HG03575 (cell line): ENCODE results near the gene USP36.
A peak's percentile ranks its signal among the peaks of the same experiment; 100 is the strongest.
"Not testable (repeated sequence)": the region's sequence is repeated elsewhere in the genome, so short reads cannot be mapped to it uniquely, and the experiment has no call there.

ENCODE experiments used
- ATAC-seq: cut with Tn5 transposase; IDR thresholded peaks from one replicate; pipeline ENCODE4 v1.9.1; 2021; ENCODE audit not compliant: unreplicated experiment, insufficient number of reproducible peaks, low FRiP score; ENCODE audit errors: extremely low read depth

The USP36 gene

DNA sequence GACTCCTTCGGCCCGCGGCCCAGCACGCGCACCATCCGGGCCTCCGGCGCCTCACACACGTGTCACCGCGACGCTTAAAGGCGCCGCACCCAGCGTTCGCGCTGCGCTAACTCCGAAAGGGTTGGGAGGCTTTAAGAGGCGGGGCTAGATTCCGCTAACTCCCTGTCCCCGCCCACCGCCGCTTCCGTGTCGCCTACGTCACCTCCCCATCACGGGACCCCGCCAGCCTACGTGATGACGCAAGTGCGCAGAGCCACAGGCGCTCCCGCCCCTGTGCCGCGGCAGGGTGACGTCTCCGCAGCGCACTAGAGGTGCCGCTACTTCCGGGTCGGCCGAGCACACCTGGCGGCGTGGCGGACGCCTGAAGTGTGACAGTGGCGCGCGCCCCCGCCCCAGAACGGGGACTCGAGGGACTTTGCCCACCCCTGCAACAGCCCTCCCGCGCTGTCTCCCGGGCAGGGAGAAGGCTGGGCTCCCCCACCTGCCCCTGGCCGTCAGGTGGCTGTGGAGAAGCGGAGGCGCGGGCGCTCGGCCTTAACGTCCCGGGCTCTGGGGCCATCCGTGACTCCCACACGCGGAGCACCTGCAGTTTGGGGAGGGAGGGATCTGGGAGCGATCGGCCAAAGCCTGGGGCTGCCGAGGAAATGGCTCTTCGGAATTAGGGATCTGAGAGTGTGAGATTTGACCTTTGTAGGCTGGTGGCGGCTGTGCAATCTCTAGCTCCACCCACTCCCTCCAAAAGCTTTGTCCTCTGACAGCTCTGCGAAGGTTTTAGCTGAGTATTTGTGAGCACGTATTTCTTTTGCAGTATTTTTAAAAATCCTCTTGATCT is at the start of gene USP36:
Gene USP36 (minus strand): TSS at position 35 of the 832 bp plus-strand sequence. CDS start 4,451 bp downstream, outside the sequence.
- peak; percentile 49 for ATAC-seq

GRCh38 chr17:78890096-78890495 is 49.5 kb upstream of the USP36 start:
- not testable (repeated sequence) for ATAC-seq

DNA sequence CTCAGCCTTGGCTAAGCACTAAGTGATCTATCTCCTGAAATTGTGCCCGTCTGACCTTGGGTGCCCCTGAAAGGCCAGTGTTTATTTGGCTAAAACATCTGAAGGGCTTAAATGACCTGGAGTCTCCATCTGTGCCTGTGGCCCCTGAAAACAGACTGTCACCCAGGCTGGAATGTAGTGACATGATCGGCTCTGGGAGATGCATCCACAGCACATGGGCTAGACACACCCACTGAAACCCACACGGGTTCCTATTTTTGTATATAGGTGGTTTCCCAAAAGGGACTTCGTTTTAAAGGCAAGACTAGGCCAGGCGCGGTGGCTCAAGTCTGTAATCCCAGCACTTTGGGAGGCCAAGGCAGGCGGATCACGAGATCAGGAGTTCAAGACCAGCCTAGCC is 48.9 kb upstream of the USP36 start:
- no peak for ATAC-seq

- no peak for ATAC-seq
Measured at GRCh38 chr17:78888941-78889518, 48.4 kb upstream of the USP36 start.

- no peak for ATAC-seq
Measured at GRCh38 chr17:78886954-78887353, 46.3 kb upstream of the USP36 start.

DNA sequence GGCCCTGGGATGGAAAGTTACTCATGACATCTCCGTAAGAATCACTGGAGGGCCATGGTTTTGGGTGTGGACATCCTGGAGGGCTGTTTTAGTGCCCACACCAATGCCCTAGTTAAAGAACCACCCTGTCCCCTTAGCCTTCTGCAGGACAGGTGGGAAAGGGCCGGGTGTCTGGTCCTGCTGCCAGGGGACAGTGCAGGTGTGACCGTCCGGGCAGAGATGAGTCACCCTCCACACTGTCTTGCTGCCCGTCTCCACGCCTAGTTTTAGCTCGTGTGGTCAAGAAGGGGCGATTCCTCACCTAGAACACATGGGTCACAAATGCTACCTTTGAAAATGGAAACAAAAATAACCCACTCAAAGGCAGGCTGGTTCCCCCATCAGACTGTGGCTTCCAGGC is 45.3 kb upstream of the USP36 start:
- ATAC-seq: no peak

DNA sequence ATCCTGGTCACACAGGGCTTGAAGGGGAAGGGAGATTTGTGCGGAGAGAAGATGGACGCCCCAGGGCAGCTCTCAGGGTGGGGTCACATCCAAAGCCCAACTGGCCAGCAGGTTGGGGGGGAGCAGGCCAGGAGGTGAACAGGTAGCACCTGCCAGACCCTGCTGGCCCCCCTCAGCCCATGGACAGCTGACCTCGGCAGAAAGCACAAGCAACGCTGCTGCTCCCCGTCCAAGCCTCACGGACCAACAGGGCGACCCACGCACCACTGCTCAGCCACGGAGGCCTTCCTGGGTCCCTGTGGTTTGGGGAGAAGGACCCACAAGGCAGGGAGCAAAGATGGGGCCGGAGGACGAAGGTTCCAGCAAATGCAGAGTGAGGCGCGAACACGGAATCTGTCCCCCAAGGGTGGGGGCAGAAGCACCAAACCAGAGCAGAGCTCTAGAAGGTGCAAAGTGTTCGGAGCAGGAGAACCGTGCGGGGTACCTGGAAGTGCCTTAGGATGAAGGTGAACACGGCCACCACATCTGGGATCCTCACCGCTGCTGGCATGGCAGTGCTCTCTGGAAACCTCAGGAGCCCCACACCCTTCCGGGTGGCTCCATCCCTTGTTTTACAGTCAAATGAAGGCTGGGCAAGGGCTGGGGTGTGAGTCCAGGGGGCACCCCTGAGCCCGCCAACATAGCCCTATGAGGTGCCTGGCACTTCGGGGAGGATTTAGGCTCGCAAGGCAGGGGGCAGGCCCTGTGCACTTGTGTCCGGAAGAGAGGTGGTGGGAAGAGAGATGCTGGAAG is 44.5 kb upstream of the USP36 start:
- ATAC-seq: no peak

- no peak for ATAC-seq
Measured at GRCh38 chr17:78884148-78884825, 43.7 kb upstream of the USP36 start.

DNA sequence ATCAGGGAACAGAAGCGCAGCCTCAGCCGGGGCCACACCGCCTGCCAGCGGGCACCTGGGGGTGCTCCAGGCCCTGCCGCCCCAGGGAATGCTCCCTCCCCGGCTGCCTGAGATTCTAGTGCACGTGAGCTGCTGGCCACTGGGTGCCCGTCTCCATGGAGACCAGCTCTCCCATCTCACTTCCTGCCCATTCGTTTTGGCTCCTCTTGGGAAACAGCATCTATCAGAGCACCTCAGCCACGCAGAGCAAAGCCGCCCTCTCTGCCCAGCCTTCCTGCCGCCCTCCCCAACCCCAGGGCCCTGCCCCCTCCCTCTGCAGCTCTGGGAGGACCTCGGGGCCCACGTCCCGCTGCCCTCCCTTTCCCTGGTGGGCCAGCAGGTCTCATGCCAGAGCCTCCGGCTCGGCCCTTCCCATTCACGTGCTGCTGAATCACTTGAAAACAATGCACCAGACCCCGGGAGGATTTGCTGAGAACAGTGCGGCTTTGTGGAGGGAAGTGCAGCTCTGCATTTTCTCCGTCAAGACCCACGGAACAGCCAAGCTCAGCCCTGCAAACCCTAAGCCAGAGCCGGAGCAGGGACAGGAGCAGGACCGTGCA is 43.0 kb upstream of the USP36 start:
- no peak for ATAC-seq

DNA sequence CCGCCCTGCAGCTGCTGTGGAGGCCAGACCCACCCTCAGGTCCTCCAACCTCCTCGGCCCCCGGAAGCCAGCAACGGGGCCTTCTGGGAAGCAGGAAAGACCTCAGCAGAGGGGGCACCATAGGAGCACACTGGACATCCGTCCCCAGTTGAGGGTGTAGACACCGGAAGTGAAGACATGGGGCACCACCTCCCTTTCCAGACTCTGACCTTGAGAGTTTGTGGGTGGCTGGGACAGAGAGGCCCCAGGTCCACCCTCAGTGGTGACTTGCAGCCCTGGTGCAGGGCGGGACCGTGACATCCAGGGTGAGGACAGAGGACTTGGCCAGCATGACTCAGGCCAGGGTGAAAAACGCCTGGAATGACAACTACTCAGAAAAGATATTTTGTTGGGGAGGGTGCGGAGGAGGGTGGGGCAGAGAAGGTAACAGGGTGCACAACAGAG is 42.5 kb upstream of the USP36 start:
- ATAC-seq: no peak

GRCh38 chr17:78882540-78883088 is 42.0 kb upstream of the USP36 start:
- no peak for ATAC-seq

DNA sequence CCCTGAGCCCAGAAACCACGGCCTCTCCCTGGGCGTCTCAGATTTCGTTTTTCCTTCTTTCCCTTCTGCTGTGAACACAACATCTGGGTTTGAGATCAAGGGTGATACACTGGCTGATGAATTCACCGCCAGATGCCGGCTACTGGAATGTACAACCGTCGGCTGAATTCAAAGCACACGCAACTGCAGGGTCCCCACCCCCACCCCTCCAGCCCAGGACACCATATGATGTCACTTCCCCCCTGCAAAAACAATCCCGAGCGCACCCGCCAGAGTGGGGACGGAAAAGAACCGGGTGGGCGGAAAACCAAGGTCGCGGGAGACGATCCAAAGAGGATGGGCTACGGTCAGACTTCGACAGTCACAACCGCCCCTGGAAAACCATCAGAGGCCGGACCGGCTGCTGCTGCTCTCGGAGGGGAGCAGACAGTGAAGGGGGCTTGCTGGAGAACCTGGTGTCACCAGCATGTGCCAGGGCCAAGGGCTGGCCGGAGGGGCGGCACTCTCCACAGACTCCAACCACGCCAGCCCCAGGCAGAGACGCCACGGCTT is 39.1 kb upstream of the USP36 start:
- no peak for ATAC-seq

DNA sequence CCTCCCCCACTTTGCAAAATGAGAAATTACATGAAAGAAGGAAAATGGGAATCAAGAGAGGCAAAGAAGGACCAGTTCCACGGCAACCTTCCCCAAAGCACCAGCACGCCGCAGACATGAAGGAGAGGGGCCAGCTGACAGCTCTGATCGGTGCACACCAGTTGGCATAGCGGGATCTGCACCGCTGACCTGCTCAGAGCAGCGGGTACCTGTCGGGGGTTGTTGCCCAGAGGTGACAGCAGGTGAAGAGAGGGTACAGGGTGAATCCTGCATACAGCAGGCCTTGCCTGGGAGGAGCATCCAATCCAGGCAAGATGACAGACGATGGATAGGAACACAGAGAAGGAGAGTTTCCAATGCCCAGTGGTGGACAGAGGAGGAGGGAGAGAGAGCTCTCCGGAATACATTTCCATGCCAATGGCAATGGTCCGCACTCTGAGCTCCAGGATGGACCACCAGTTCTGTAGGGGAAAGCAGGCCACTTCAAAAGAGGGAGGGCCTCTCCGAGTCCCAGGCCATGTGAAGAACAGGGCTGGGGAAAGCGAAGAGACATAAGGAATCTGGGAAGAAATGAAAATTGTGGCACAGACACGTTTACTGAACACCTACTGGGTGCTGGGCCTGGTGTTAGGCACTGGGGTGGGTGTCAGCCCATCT is 38.4 kb upstream of the USP36 start:
- no peak for ATAC-seq

GRCh38 chr17:78878261-78878660 is 37.6 kb upstream of the USP36 start:
- no peak for ATAC-seq

DNA sequence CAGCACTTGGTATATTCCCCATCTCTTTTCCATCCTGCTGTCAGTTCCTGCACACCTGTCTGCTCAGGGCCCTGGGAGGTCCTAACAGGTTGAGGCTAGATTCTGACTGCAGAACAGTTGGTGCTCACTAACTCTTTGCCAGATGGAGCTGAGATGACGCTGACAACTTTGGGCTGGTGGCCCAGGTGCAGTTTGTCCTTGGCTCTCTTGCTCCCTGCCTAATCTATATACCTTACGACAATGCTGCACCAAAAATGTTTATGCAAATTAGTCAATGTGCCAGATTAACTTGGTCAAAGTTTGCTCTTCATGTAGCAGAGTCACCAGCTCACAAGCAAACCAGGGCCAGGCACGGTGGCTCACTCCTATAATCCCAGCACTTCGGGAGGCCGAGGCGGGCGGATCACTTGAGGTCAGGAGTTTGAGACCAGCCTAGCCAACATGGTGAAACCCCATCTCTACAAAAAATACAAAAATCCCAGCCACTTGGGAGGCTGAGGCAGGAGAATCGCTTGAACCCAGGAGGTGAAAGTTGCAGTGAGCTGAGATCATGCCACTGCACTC is 36.4 kb upstream of the USP36 start:
- not testable (repeated sequence) for ATAC-seq

- no peak for ATAC-seq
Measured at GRCh38 chr17:78876094-78876597, 35.5 kb upstream of the USP36 start.

DNA sequence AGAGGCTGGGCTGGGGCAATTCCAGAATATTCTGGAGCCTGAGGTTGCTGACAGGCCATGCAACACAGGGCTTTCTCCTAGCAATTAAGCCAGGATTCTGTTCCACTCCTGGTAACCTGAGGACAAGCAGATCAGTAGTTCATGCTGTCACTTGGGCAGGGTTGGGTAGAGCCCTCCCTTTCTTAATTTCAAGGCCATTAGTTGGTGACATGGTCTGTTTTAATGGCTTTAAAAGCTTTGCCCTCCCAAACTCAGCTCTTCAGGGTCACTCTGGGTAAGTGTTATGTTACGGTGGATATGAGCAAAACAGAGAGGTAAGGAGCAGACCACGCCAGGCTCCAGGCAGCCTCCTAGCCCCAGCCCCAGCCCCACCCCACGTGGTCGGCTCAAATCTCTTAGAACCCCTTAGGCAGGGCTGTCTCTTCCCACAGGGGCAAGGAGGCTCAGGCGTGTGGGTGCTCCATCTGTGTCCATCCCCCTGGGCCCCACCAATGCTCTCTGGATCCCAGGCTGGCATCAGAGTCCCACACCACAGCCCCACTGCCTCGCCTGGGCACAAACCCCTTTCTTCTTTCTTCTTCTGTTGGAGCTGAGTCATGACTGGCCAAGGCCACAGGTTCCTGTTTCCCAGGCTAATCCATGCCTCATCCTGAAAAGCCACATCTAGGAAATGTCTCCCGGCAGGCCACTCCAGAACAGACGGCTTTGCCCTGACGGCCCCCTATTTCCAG is 34.9 kb upstream of the USP36 start:
- ATAC-seq: no peak
